Activated CD8-positive, alpha-beta memory T cell treated with anti-CD3 and anti-CD28 coated beads, Interleukin-2, amount 50 U/mL, for 48 hours (primary cell): ENCODE data around the gene ADAMTSL3.
"Not testable (repeated sequence)": the region's sequence is repeated elsewhere in the genome, so short reads cannot be mapped to it uniquely, and the experiment has no call there.

Experiments
- DNase-seq: peaks from one replicate; pipeline ENCODE4 v3.0.0-alpha.2; 2020

The ADAMTSL3 gene

GRCh38 chr15:83928392-83928734, 274.4 kb downstream of the ADAMTSL3 start:
- DNase-seq, result no peak

DNA sequence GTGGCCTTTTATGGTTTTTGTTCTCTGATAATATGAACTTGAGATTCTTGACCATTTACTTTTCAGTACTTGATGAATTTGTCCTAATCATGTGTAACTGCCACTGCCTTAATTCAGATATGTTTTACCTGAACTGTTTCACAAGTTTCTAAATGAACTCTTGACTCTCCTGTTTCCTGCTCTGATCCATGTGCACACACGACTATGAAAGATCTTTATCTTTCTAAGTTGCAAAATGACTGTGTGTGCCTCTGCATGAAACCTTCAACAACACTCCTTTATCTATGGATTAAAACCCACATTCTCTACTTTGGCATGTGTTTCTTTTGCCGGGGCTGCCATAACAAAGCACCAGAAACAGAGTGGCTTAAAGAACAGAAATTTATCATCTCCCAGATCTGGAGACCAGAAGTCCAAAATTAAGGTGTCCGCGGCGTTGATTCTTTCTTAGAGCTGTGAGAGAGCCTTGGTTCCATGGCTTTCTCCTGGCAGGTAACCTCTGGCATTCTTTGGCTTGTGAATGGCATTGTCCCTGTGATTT, 275.0 kb downstream of the ADAMTSL3 start:
- no peak for DNase-seq

- DNase-seq, result no peak
These were observed 275.7 kb downstream of the ADAMTSL3 start for GRCh38 chr15:83929619-83930018.

DNA sequence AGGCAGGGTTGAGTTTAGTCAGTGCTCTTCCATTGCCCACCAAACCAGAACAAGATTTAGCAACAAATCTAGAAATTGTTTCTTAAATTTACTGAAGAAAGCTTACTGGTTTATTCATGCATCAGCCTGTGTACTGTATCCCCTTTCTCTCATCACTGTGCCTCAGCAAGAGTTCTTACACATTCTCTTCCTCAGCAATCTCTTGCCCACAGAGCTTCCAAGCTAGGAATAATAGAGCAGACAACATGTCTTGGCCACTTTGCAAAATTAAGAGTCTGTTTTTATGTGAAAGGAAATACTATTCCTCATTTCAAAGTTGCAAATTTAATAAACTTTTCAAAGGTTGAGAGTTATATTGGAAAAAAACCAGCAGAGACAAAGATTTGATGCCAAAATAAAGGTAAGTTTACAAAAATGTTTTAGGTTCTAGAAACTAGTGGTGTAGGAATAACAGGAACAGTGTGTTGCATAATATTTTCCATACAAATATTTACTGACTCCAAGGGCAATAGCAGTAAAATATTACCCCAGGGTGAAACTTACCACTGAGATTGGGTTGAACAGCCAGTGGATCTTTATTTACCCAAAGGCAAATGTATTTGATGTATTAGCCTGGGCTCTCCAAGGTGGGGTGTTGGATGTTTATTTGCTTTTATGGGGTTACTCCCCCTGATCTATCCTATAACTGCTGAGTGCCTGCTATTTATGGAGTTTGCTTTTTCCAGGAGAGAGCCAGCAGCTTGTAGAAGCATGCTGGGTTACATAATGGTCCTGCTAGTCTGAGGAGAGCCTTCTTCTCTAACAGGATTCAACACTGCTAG, 276.7 kb downstream of the ADAMTSL3 start:
- DNase-seq, result no peak

DNA sequence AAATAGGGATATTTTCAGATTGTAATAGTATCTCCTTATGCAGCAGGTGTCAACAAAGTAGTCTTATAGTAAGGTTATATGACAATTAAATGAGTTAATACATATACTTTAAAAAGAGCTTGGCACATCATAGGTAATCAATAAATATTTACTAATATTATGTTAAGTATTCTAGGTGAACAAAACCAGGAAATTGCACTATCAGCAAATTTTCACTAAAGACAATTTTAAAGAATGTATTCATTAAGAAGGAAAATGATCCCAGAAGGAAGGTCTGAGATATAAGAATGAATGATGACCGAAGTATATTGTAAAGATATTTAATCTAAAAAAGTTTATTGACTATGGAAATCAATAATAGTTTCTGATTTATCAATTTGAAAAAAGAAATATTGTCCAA, 281.9 kb downstream of the ADAMTSL3 start:
- DNase-seq, result no peak

DNA sequence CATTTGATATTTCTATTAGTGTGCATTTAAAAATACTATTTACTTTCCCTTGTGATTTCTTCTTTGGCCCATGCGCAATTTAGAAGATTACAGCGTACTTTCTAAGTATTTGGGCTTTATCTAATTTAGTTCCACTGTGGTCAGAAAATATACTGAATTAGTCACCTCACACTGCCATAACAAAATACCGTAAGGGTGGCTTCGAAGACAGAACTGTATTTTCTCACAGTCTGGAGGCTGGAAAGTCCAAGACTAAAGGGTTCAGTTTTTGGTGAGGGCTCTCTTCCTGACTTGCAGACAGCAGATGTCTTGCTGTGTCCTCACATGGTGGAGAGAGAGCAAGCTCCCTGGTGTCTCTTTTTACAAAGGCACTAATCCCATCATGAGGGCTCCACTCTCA, 286.2 kb downstream of the ADAMTSL3 start:
- no peak for DNase-seq

GRCh38 chr15:83943043-83943442, 289.1 kb downstream of the ADAMTSL3 start:
- no peak for DNase-seq

DNA sequence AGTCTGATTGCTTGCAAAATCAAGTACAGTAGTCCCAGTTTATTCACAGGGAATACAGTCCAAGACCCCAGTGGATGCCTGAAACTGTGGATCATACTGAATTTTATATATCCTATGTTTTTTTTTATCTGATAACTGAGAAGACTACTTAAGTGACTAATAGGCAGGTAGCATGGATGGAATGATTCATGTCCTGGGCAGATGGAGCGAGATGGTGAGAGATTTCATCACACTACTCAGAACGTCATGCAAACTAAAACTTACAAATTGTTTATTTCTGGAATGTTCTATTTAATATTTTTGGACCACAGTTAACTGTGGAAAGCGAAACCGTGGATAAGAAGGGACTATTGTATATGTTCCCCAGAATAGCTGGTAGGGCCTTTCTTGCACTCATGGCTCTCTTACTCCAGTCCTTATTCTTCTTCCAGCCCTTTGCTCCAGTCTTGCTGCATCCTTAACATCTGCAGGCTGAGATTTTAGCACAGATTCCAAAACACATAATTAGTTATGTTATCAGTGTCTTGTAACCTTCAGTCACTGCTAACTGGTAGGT, 290.0 kb downstream of the ADAMTSL3 start:
- DNase-seq, result no peak

GRCh38 chr15:83947156-83947555, 293.2 kb downstream of the ADAMTSL3 start:
- no peak for DNase-seq

DNA sequence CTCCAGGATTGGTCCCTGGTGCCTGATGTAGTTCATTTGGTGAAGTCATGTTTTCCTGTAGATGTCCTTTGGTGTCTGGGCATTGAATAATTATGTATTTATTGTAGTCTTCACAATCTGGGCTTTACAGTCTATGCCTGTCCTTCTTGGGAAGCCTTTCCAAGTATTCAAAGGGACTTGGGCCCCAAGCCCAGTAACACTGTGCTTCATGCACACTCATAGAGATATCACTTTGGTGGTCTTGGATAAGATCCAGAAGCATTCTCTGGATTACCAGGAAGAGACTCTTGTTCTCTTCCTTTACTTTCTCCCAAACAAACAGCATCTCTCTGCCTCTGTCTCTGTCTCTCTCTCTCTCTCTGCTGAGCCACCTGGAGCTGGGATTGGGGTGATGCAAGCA, 300.6 kb downstream of the ADAMTSL3 start:
- DNase-seq, result no peak

DNA sequence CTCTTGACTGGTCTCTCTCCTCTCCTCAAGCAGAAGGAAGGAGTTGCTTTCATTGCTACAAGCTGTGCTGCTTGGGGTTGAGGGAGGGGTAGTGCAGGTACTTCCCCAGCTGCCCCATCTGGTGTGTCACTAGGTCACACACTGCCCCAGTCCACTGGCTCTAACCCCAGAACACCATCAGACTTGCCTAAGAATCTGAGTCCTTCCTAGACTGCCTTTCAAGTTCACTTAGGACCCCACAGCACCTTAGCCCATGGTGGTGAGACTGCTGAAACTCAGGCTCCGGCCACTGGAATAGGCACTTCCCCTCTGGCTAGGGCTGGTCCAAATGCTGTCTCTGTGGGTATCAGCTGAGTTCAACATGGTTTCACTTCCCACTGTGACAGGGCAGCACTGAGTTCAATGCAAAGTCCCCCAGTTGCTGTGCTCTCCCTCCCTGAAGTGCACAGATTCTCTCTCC, 301.9 kb downstream of the ADAMTSL3 start:
- no peak for DNase-seq

DNA sequence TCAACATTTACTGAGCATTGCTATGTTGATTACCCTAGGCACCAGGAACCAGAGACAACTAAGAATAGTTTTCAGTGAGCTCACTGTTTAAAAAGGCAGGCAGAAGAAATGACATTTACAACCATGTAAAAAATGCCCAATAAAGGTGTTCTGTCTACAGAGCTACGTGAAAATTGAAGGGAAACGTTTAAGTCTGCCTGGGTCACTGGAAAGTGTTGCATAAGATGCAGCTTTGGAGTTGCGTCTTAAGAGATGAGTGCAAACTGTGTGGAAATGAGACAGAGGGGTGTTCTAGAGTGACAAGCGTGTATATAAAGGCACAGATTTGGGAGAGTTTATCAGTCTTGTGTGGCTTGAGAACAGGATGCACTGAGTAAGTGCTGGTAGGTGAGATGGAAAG, 303.0 kb downstream of the ADAMTSL3 start:
- DNase-seq, result no peak

DNA sequence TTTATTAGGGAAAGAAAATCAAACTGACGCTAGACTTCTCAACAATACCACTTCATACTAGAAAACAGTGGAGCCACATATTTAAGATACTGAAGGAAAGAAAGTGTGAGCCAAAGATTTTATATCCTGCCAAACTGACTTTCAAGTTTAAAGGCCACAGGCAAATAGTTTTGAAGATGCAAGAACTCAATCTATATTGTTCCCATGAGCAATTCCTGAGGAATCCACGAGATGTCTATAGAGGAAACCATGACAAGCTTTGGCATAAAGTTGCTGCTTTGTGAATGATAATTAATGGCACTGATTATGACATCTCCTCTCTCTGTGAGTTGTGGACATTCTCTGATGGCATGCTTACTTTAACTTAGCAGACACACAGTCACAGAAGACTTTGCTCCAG, 305.6 kb downstream of the ADAMTSL3 start:
- no peak for DNase-seq

DNA sequence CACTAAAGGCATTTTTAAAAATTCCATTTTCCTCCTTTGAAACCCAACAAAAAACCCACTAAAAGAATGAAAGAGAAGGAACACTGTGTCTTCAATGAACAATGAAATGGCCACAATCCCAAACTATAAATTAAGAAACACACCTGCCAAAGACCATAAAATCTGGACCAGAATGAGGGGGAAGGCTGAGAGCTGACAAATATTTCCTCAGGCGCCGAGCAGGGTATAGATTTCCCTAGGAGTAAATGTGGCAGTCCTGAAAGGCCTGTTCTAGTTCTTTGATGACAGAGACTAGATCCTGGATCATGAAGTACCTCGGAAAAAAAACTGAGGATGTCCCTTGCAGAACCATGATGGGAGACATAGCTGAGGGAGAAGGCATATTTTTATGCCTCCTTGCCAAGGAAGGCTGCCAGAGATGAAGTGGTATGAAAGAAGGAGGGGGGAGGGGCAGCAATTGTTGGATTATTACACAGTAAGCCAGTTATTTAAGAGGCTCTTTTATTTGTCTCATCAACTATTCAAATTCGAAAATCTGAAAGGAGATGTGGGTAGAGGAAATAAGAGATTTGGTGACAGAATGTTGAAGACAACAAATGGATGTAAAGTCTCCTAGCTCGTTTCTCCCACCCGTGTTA, 306.4 kb downstream of the ADAMTSL3 start:
- no peak for DNase-seq

DNA sequence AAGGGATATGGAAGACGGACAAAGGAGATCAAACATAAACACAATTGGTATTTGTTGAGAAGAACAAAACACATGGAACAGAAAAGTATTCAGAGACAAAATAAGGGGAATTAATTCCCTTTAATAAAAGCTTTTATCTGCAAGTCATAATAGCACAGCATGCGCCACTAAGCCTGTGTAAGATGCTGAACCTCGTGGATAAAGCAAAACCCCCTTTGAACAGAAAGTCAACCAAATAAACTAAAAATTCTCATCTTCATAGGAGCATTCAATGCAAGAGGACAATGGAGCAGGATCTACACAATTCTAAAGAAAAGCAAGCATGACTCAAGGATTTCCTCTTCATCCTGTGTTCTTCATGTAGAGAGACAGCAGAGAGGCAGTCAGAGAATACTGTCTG, 307.4 kb downstream of the ADAMTSL3 start:
- no peak for DNase-seq

GRCh38 chr15:83964967-83965366, 311.0 kb downstream of the ADAMTSL3 start:
- DNase-seq, result not testable (repeated sequence)

GRCh38 chr15:83970295-83970890, 316.5 kb downstream of the ADAMTSL3 start:
- no peak for DNase-seq

DNA sequence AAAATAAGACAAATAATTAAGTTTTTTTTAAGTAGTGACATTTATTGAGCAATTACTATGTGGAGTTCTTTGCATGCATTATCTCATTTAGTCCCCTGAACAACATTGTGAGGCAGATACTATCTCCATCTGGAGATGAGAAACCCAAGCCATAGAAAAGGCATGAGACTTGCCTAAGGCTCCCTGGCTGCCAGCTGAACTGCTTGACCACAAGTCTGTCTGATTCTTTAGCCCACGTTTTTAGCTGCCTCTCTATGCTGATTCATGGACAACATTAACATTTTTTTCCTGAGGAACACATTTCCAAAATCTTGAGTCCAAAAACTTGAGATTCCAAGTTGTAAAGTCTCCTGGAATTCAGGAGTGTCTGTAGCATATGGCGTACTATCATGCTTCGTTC, 318.1 kb downstream of the ADAMTSL3 start:
- DNase-seq, result no peak

DNA sequence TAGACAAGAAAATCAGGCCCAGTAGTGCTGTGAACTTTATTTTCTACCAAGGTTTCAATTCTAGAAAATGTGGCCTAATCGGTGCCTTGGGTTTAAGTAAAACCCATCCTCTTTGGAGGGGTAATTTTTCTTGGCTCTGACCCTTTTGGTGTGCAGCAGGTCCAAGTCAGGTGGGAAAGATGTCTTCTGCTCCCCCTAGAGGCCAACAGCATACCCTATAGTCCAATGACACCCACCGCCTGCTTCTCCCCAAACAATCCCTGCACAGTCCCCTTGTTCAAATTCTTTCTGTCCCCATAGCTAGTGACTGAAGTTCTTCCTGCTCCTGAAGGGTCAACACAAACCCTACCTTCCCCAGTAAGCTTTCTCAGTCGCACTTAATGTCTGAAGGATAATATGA, 319.9 kb downstream of the ADAMTSL3 start:
- no peak for DNase-seq

GRCh38 chr15:83977992-83978391, 324.1 kb downstream of the ADAMTSL3 start:
- DNase-seq, result no peak

DNA sequence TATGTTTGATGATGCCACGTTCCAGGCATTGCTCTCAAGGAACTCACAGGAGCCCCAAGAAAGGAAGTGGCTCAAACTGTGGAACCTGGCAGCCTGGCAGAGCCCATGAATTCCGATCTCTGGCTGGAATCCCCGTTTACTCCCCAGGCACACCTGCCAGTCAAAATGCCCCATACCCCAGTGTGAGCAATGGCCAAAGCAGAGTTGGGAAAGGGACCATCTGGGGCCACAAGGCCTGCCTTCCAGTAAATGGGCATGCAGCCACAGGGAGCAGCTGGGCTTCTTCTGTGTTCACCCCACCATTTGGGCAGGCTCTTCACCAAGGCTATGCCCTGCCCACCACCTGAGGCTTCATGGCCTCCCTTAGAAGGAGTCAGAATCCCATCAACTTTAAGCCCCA, 324.7 kb downstream of the ADAMTSL3 start:
- no peak for DNase-seq

GRCh38 chr15:83980637-83981036, 326.7 kb downstream of the ADAMTSL3 start:
- no peak for DNase-seq

DNA sequence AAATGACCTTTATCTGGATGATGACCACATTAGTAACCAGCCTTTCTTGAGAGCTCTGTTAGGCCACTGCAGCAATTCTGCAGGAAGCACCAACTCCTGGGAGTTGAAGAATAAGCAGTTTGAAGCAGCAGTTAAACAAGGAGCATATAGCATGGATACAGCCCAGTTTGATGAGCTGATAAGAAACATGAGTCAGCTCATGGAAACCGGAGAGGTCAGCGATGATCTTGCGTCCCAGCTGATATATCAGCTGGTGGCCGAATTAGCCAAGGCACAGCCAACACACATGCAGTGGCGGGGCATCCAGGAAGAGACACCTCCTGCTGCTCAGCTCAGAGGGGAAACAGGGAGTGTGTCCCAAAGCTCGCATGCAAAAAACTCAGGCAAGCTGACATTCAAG, 328.8 kb downstream of the ADAMTSL3 start:
- no peak for DNase-seq
